NOMO-1 treated with DMSO at 0.1 percent for 48 hours (cell line): ENCODE results near the gene SNAI3.

ENCODE experiments used
- DNase-seq: peaks from one replicate; lab custom pipeline; 2025; ENCODE audit not compliant: unreplicated experiment; lab: John Stamatoyannopoulos, UW

SNAI3 gene

GRCh38 chr16:88686439-88687253 lies at the start of gene SNAI3:
Gene SNAI3, minus strand, starts transcription at chr16:88686507. Its CDS starts 101 bp downstream, at chr16:88686406.
- DNase-seq = peak; percentile 73

DNA sequence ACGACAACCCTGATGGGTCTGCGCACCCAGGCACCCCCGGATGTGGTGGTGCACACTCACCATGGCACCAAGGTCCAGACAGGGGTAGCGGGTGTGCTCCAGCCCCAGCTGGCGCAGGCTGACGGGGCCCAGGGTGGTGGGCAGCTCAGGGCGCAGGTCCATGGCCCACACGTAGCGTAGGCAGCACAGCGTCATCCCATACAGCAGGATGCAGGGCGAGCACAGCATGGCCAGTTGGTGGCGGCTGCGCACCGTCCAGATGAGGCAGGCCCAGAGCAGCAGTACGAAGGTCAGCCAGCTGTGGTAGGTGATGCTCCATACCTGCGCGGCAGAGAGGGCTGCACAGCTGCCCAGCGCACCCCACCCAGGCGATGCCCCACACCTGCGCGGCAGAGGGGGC lies 49.8 kb upstream of the SNAI3 start:
- no peak for DNase-seq

- DNase-seq = no peak
These were observed 49.3 kb upstream of the SNAI3 start for GRCh38 chr16:88735616-88736015.

GRCh38 chr16:88735121-88735520 lies 48.8 kb upstream of the SNAI3 start:
- DNase-seq = no peak

- DNase-seq = no peak
These were observed 48.0 kb upstream of the SNAI3 start for GRCh38 chr16:88734361-88734728.

DNA sequence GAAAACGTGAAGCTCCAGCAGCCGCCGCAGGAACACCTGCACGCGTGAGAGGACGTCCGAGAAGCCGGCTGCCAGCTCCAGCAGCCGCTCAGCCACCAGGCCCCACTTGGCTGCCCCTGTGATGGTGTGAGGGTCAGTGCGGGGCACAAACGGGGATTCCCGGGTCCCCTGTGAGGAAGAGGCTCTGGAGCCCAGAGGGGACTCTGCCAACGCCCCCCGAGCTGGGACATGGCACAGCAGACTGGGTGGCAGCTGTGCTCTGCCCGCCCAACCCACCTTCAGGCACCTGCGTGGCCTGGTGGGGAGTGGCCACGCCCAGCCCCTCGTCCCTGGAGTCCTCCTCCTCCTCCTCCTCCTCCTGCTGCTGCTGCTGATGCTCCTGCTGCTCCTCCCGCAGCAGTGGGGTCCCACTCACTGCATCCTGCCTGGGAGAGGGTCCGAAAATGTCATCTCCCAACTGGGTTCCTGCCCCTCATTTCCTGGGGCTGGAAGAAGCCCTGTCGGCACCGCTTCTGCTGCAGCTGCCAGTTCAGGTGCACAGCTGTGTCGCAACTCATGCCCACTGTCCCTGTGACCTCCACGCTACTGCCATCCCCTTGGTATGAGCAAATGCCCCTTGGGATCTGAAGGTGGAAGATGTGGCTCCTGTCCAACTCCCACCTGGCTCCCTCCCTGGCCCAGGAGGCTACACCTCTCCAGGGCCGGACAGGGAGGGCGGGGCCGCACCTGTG lies 47.5 kb upstream of the SNAI3 start:
- DNase-seq = no peak

DNA sequence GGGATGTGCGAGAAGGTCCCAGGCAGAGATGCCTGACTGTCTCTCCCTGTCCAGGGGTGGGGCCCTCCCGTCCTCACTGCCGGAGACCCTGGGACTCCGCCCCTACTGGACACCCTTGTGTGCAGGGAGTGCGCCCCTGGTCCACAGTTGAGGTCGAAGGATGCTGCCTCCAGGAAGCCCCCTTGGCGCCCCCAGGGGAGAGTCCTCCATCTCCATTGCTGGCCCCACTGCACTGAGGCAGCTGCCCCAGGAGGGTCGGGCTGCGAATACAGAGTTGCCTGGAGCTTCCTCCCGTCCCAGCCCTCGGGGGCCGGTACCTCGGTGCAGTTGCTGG lies 46.6 kb upstream of the SNAI3 start:
- DNase-seq = no peak

GRCh38 chr16:88732172-88732960 lies 46.1 kb upstream of the SNAI3 start:
- DNase-seq = no peak

DNA sequence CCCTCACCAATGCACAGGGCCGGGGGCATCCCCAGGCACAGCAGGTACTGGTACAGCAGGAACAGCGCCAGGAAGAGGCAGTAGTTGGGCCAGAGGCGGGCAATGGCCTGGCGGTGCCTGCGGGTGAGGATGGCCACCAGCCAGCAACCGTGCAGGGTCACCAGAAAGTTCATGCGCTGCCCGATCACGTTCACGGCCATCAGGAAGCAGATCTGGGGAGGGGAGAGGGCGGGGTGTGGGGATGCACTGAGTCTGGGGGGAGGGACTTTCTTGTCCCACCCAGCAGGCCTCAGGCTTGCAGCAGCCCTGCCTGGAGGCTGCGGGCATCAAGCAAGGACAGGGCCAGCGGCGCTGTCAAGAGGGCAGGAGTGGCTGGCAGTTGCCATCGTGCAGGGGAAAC lies 45.4 kb upstream of the SNAI3 start:
- no peak for DNase-seq

DNA sequence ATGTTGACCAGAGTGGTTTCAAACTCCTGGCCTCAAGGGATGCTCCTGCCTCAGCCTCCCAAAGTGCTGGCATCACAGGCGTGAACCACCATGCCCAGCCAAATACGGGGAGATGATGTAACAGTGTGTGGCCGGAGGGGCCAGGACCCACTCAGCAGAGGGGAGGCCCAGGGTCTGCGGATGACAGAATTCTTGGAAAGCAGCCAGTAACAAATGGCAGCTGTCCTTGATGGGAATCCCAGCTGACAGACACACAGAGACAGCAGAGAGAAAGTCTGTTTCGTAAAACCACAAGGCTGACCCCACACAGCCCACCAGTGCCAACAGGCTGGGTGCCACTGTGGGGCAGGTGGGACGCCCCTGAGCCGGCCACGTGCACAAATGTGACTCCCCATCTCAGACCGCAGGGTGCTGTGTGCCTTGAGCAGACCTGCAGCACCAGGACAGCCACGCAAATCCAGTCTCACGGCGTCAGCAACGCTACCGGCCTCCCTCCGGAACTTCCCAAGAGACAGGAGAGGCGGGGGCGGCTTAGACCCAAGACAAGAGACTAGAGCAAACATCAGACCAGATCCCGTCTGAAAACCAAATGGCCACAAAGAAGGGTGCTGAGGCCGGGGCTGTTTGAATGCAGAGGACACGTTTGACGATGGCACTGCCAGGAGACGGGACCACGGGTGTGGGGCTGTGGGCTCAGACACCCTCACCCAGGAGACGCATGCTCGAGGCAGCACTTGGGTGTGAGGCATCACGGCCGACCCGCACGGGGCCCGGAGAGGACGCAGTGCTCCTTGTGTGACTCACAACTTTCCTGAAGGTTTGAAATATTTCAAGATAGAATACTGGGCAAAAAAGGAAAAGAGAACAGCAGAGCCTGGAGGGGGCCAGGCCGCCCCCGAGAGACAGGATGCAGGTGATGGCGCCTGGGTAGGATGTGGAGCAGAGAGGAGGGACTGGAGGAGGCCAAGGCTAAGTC lies 44.6 kb upstream of the SNAI3 start:
- no peak for DNase-seq

DNA sequence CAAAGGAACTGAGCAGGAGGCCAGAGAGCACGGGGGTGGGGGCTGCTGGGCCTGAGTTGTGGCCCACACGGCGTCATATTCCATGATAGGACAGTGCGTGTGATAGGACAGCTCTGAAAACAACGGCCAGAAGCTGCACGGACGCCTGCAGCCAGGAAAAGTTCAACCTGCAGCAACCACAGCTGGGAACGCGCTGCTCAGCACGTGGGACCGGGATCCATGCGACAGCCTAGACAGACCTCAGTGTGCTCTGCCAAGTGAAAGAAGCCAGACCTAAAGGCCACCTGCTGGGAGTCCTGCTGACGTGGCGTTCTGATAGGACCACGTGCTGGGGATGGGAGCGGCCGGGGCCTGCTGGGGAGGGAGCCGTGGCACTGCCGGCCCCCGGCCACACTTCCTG lies 41.6 kb upstream of the SNAI3 start:
- no peak for DNase-seq

DNA sequence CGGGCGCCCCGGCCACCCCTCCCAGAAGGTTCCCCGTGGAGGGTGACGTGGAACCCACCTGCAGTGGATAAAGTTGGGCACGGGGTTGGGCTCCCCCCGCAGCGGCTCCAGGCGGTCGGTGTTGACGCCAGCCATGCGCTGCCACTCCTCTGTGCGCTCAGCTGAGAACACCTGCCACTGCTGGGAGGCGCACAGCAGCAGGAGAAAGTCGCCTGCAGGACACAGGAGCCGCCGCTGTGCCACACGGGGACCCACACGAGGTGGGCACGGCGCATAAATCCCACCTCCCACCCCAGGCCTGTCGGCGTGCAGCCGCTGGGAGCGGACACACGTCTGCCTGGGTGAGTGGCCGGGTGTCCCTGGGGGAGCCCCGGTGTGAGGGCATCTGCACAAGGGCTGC lies 40.7 kb upstream of the SNAI3 start:
- DNase-seq = no peak

- no peak for DNase-seq
These were observed 40.1 kb upstream of the SNAI3 start for GRCh38 chr16:88726408-88726749.

DNA sequence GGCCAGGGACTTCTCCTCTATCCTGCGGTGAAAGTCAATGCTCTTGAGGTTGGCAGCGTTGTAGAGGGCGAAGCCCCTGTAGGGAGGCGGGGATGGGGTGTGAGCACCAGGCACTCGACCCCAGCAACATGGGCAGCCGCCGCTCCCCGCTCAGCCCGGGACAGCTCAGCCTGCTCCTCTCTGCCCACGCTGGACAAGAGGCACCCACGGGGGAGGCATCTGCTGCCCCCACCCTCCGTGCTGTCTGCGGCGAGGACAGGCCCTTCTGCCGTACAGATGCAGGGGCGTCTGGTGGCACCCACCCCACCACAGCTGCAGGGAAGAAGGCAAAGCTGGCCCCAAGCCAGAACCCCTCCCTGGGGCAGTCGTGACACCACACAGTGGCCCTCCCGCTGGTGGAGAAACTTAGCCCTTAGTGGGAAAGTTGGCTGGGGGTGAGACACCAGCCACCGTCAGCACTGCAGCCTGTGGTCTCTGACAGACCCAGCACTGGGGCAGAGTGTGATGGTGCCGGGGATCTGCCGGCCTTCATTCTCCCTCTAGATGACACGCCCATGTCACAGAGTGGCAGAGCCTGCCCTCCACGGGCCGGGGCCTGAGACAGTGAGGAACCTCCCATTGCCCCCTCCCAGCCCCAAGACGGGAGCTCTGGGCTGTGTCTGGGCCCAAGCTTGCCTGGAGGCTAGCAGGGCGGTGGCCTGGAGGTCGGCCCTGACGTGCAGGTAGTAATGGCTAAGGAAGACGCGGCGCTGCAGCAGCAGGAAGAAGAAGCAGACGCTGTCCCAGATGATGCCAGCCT lies 39.5 kb upstream of the SNAI3 start:
- DNase-seq = no peak

DNA sequence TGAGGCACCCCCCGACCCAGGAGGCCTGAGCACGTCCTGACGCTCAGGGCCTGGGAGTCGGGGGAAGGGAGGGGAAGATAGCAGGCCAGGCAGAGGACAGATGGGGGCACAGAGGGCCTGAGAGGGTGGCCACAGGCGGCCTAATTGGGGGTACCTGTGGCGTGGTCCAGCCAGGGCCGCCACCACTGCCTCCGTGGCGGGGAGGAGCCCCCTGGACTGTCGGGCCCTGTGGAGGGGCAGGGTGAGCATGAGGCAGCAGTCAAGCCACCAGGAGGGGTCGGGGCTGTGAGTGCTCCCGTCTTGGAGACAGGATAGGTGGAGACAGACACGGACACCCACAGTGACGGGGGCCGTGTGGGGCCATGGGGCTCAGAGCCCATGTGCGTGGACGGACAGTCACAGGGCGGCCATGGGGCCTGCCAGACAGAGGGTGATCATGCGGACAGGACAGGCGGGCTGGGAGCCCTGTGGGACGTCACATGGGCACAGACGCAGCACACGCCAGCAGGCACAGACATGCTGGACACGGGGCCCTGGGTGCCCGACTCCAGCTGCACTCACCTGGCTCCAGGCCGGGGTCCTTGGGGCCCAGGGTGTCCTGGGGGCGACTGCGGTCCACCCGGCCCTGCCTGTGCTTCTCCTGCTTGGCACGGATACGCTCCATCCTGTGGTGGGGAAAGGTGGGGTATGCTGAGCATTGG lies 38.7 kb upstream of the SNAI3 start:
- no peak for DNase-seq

- DNase-seq = no peak
These were observed 37.6 kb upstream of the SNAI3 start for GRCh38 chr16:88723911-88724310.

- no peak for DNase-seq
These were observed 37.2 kb upstream of the SNAI3 start for GRCh38 chr16:88723507-88723887.

DNA sequence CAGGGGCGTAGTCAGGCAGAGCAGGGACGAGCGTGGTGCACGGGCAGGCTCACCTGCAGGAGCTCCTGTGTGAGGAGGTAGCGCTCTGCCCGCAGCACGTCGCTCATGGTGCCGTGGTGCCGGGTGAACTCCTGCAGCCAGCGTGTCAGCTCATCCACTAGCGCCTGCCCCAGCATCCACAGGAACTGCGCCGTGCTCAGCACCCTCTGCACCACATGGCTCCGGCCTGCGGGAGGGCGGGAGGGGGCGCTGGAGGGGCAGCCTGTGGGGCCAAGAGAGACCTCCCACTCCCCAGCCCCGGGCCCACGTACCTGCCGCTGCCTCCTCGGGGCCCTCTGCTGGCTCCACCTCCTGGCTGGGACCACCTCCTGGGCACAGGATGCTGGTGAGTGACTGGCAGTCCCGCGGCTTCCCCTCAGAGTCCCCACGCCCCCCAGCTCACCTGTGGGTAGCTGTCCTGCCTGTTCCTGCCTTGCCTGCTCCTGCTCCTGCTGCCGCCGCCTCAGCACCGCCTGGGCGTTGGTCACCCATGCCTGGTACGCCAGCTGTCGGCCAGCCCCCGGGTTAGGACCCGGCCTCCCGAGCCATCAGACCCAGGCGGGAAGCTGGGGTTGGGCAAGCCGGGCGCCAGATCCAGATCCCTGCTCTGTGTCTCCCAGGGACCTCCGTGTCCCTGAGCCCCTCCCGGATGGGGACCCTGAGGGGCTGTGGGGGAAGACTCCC lies 36.6 kb upstream of the SNAI3 start:
- DNase-seq = no peak
